GM12801 (cell line): ENCODE results near the gene FEV.

ENCODE experiments used
- TF ChIP-seq, protein P1 (sequence below): IDR thresholded peaks from one replicate; pipeline ENCODE4 v1.5.1; 2011; ENCODE audit warnings: control low read depth; ENCODE audit not compliant: insufficient read length; ENCODE audit errors: extremely low read depth

The FEV gene

GRCh38 chr2:218995972-218996711 lies 11.2 kb upstream of the FEV start:
- TF ChIP-seq, protein P1, sequence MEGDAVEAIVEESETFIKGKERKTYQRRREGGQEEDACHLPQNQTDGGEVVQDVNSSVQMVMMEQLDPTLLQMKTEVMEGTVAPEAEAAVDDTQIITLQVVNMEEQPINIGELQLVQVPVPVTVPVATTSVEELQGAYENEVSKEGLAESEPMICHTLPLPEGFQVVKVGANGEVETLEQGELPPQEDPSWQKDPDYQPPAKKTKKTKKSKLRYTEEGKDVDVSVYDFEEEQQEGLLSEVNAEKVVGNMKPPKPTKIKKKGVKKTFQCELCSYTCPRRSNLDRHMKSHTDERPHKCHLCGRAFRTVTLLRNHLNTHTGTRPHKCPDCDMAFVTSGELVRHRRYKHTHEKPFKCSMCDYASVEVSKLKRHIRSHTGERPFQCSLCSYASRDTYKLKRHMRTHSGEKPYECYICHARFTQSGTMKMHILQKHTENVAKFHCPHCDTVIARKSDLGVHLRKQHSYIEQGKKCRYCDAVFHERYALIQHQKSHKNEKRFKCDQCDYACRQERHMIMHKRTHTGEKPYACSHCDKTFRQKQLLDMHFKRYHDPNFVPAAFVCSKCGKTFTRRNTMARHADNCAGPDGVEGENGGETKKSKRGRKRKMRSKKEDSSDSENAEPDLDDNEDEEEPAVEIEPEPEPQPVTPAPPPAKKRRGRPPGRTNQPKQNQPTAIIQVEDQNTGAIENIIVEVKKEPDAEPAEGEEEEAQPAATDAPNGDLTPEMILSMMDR, result no peak

DNA sequence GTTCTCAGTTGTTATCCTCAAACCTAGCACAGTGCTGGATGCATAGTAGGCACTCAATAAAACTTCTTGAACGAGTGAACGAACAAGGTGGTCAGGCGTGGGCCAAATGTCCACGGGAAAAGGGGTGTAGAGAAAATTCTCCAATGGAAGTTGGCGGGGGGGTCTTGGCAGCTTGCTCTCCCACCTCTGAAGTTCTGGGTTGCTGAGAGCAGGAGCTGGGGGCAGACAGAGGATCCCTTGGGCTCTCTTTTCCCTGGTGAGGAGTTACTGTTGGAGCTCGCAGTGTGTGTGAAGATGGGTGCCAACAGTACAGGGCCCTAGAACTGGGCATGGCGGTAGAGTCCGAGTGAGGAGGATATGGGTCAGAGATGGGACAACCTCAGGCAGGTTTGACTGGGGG lies 10.6 kb upstream of the FEV start:
- TF ChIP-seq, protein P1, result no peak

GRCh38 chr2:218993345-218994315 lies 8.6 kb upstream of the FEV start, which contains the start of gene CRYBA2:
CRYBA2 (minus strand) TSS chr2:218993422; CDS start chr2:218993176, 246 bp downstream.
- TF ChIP-seq, protein P1, result no peak

GRCh38 chr2:218992703-218993344 lies 7.8 kb upstream of the FEV start:
- TF ChIP-seq, protein P1, result no peak

DNA sequence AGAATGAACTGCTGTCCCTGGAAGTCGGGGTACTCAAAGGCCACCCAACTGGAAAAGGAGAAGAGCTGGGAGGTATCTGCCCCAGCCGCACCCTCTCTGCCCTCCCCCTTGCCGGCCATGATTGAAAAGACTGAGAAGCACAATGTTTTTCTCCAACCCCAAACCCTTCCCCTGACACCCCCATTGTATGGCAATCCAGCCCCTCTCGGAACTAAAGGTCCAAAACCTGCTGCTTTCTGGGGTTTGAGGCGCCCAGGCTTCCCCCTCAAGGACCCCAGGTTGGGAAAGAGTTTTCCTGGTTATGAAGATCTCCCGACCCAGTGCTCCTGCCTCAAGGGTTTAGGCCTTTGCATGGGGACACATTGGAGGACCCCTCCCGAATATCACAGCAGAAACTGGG lies 7.2 kb upstream of the FEV start:
- TF ChIP-seq, protein P1, result no peak

GRCh38 chr2:218991674-218992168 lies 6.7 kb upstream of the FEV start:
- TF ChIP-seq, protein P1, result no peak

DNA sequence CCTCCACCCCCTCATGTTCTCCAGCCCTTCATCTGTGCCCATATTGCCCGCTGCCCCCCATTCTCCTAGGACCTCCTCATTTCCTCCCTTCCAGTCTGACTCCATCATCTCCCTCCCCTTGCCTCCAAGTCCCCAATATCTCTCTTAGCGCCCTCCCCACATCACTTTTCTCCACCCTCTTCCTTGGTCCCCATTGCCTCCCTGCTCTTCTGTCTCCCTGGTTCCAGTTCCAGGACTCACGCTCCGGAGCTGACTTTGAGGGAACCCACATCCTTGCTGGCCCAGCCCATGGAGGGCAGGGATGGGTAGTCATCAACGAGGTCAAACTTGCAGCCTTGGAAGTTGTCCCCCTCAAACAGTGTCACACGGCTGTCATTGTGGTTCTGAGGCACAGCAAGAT lies 5.6 kb upstream of the FEV start:
- TF ChIP-seq, protein P1, result no peak
